Measurements from ENCODE around the gene UBA6.

- no peak for TF ChIP-seq POLR2AphosphoS5 (IDR thresholded peaks at IDR 0.05; ENCODE audit: low read depth, low read length)
- TF ChIP-seq, protein P1, sequence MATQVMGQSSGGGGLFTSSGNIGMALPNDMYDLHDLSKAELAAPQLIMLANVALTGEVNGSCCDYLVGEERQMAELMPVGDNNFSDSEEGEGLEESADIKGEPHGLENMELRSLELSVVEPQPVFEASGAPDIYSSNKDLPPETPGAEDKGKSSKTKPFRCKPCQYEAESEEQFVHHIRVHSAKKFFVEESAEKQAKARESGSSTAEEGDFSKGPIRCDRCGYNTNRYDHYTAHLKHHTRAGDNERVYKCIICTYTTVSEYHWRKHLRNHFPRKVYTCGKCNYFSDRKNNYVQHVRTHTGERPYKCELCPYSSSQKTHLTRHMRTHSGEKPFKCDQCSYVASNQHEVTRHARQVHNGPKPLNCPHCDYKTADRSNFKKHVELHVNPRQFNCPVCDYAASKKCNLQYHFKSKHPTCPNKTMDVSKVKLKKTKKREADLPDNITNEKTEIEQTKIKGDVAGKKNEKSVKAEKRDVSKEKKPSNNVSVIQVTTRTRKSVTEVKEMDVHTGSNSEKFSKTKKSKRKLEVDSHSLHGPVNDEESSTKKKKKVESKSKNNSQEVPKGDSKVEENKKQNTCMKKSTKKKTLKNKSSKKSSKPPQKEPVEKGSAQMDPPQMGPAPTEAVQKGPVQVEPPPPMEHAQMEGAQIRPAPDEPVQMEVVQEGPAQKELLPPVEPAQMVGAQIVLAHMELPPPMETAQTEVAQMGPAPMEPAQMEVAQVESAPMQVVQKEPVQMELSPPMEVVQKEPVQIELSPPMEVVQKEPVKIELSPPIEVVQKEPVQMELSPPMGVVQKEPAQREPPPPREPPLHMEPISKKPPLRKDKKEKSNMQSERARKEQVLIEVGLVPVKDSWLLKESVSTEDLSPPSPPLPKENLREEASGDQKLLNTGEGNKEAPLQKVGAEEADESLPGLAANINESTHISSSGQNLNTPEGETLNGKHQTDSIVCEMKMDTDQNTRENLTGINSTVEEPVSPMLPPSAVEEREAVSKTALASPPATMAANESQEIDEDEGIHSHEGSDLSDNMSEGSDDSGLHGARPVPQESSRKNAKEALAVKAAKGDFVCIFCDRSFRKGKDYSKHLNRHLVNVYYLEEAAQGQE (IDR thresholded peaks at IDR 0.05; ENCODE audit: insufficient read depth in 1 of 2, low read depth in 2 of 2, low read length in 1 of 2): no peak
- TF ChIP-seq, protein P2, sequence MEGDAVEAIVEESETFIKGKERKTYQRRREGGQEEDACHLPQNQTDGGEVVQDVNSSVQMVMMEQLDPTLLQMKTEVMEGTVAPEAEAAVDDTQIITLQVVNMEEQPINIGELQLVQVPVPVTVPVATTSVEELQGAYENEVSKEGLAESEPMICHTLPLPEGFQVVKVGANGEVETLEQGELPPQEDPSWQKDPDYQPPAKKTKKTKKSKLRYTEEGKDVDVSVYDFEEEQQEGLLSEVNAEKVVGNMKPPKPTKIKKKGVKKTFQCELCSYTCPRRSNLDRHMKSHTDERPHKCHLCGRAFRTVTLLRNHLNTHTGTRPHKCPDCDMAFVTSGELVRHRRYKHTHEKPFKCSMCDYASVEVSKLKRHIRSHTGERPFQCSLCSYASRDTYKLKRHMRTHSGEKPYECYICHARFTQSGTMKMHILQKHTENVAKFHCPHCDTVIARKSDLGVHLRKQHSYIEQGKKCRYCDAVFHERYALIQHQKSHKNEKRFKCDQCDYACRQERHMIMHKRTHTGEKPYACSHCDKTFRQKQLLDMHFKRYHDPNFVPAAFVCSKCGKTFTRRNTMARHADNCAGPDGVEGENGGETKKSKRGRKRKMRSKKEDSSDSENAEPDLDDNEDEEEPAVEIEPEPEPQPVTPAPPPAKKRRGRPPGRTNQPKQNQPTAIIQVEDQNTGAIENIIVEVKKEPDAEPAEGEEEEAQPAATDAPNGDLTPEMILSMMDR (IDR thresholded peaks at IDR 0.05): no peak
These were observed 92.9 kb downstream of the UBA6 start for GRCh38 chr4:67608027-67608426.
